ENCODE measurements around the gene RAC3.

Gene RAC3

GRCh38 chr17:82058230-82058854 lies 26.9 kb downstream of the RAC3 start:
- DNase-seq = no peak

GRCh38 chr17:82058855-82059249 lies 27.4 kb downstream of the RAC3 start:
- DNase-seq = no peak

- DNase-seq = no peak
Measured at GRCh38 chr17:82059272-82060000, 28.0 kb downstream of the RAC3 start.

- DNase-seq = no peak
Measured at GRCh38 chr17:82060001-82060380, 28.5 kb downstream of the RAC3 start.

GRCh38 chr17:82060614-82061013 lies 29.1 kb downstream of the RAC3 start:
- DNase-seq = no peak

- DNase-seq = no peak
Measured at GRCh38 chr17:82061047-82061925, 29.8 kb downstream of the RAC3 start.

GRCh38 chr17:82062076-82062983 lies 30.9 kb downstream of the RAC3 start:
- no peak for DNase-seq

GRCh38 chr17:82062984-82063368 lies 31.5 kb downstream of the RAC3 start:
- no peak for DNase-seq

GRCh38 chr17:82063424-82064415 lies 32.2 kb downstream of the RAC3 start:
- no peak for DNase-seq

GRCh38 chr17:82064433-82065192 lies 33.1 kb downstream of the RAC3 start:
- no peak for DNase-seq

- DNase-seq = no peak
Measured at GRCh38 chr17:82065193-82065637, 33.7 kb downstream of the RAC3 start.

GRCh38 chr17:82065638-82066303 lies 34.3 kb downstream of the RAC3 start, which contains the start of gene DUS1L:
Gene DUS1L, minus strand, starts transcription at chr17:82065804. Its CDS starts 745 bp downstream, at chr17:82065059.
- DNase-seq = peak; percentile 64

- no peak for DNase-seq
Measured at GRCh38 chr17:82070611-82071010, 39.1 kb downstream of the RAC3 start.

- no peak for DNase-seq
Measured at GRCh38 chr17:82072827-82073226, 41.3 kb downstream of the RAC3 start.

- DNase-seq = no peak
Measured at GRCh38 chr17:82073446-82073845, 42.0 kb downstream of the RAC3 start.

GRCh38 chr17:82076018-82076784 lies 44.7 kb downstream of the RAC3 start:
- DNase-seq = no peak

- DNase-seq = no peak
Measured at GRCh38 chr17:82076785-82077591, 45.5 kb downstream of the RAC3 start.

Measured in activated gamma-delta T cell treated with Interleukin-2 at 50 U/mL for 16 hours (primary cell).